Activated naive CD4-positive, alpha-beta T cell treated with anti-CD3 and anti-CD28 coated beads, Interleukin-2, amount 50 U/mL, for 72 hours (primary cell): ENCODE results near the gene ATP5ME. TPM values are rescaled to one million over a fixed set of nuclear protein-coding genes. Genes with fewer than 3 reads are reported as not detected.
A peak's percentile ranks its signal among the peaks of the same experiment; 100 is the strongest.

Source experiments
- ATAC-seq, 2 donors: fragments of 150-1000 bp; cut with Tn5 transposase; 2 replicates each; pipeline ENCODE4 v1.10.0; 2021; ENCODE audit warnings: mild to moderate bottlenecking in 2 of 2, moderate library complexity in 2 of 2
- DNase-seq, 2 donors: peaks; one replicate each; pipeline ENCODE4 v3.0.0; 2021 to 2022; ENCODE audit warnings: low spot score in 2 of 2
- H3K27ac Mint-ChIP-seq, 2 donors: one replicate each; pipeline ENCODE4 v1.8.0; 2022; ENCODE audit warnings: mild to moderate bottlenecking in 2 of 2, mixed read lengths in 2 of 2
- H3K36me3 Mint-ChIP-seq, 2 donors: one replicate each; pipeline ENCODE4 v1.8.0; 2022; ENCODE audit warnings: mixed read lengths in 2 of 2
- H3K9me3 Mint-ChIP-seq, 2 donors: one replicate each; pipeline ENCODE4 v1.8.0; 2022; ENCODE audit warnings: mixed read lengths in 2 of 2
- total RNA-seq, 2 donors: library from RNA; stranded (reverse); gene quantifications; one replicate each; pipeline ENCODE4 v1.2.3, GENCODE V29; 2022

Gene ATP5ME
- 100 to 1,000 TPM; 131 to 221 TPM for total RNA-seq

GRCh38 chr4:674172-675035 lies at the start of gene ATP5ME, which contains the start of gene MYL5:
TSS of gene ATP5ME (minus strand) at chr4:674276. CDS start at chr4:674247, 29 bp downstream.
TSS of gene MYL5 (plus strand) at chr4:674542. CDS start at chr4:678027, 3,485 bp downstream.
- Mint-ChIP-seq H3K36me3 (peaks cover 16 to 21% of the 10 kb centered on the region in 2 donors), H3K9me3 (no peaks in the 10 kb centered on the region), H3K27ac (peak within 1 kb of the TSS; percentile 90 to 94)
- ATAC-seq (peak; percentile 96), DNase-seq (peak; percentile 97 to 99)

- ATAC-seq (no peak), DNase-seq (no peak)
- H3K9me3 Mint-ChIP-seq, result no peaks in the 10 kb centered on the region
- H3K27ac Mint-ChIP-seq, result peak overlapping the region; percentile 44 to 71
- peaks cover 0 to 38% of the 10 kb centered on the region in 2 donors for H3K36me3 Mint-ChIP-seq
Observed at GRCh38 chr4:722851-723360, 48.8 kb upstream of the ATP5ME start.

GRCh38 chr4:722169-722725 lies 48.2 kb upstream of the ATP5ME start:
- ATAC-seq (no peak), DNase-seq (no peak)
- no peaks in the 10 kb centered on the region for H3K9me3 Mint-ChIP-seq

GRCh38 chr4:721261-722168 lies 47.4 kb upstream of the ATP5ME start:
- peaks cover 0 to 38% of the 10 kb centered on the region in 2 donors for H3K36me3 Mint-ChIP-seq
- no peaks in the 10 kb centered on the region for H3K9me3 Mint-ChIP-seq
- ATAC-seq (no peak), DNase-seq (no peak)
- peak overlapping the region; percentile 36 to 50 for H3K27ac Mint-ChIP-seq

More at GRCh38 chr4:722169-722725, 48.2 kb upstream of the ATP5ME start:
- Mint-ChIP-seq H3K36me3 (peaks cover 0 to 38% of the 10 kb centered on the region in 2 donors), H3K27ac (no peak overlapping the region)

- no peaks in the 10 kb centered on the region for H3K9me3 Mint-ChIP-seq
- peak overlapping the region in 1 of 2 donors; percentile 3 for H3K27ac Mint-ChIP-seq
- ATAC-seq (no peak), DNase-seq (no peak)
- H3K36me3 Mint-ChIP-seq, result peaks cover 0 to 38% of the 10 kb centered on the region in 2 donors
Observed at GRCh38 chr4:720111-720860, 46.2 kb upstream of the ATP5ME start.

GRCh38 chr4:718460-718859 lies 44.4 kb upstream of the ATP5ME start:
- peaks cover 0 to 33% of the 10 kb centered on the region in 2 donors for H3K36me3 Mint-ChIP-seq
- DNase-seq, result no peak
- no peaks in the 10 kb centered on the region for H3K9me3 Mint-ChIP-seq
- ATAC-seq, result no peak
- peak overlapping the region in 1 of 2 donors; percentile 9 for H3K27ac Mint-ChIP-seq

- Mint-ChIP-seq H3K27ac (peak overlapping the region in 1 of 2 donors; percentile 9), H3K9me3 (no peaks in the 10 kb centered on the region), H3K36me3 (peaks cover 0 to 27% of the 10 kb centered on the region in 2 donors)
- ATAC-seq, result no peak
- DNase-seq, result no peak
Observed at GRCh38 chr4:717601-718320, 43.7 kb upstream of the ATP5ME start.

- ATAC-seq (no peak), DNase-seq (no peak)
- peaks cover 0 to under 1% of the 10 kb centered on the region in 2 donors for H3K36me3 Mint-ChIP-seq
- no peaks in the 10 kb centered on the region for H3K9me3 Mint-ChIP-seq
- H3K27ac Mint-ChIP-seq, result peak overlapping the region in 1 of 2 donors; percentile 55
Observed at GRCh38 chr4:714087-714486, 40.0 kb upstream of the ATP5ME start.

GRCh38 chr4:712916-713632 lies 39.0 kb upstream of the ATP5ME start:
- no peaks in the 10 kb centered on the region for H3K9me3 Mint-ChIP-seq
- DNase-seq (no peak), ATAC-seq (no peak)
- no peaks in the 10 kb centered on the region for H3K36me3 Mint-ChIP-seq
- no peak overlapping the region for H3K27ac Mint-ChIP-seq

- Mint-ChIP-seq H3K36me3 (no peaks in the 10 kb centered on the region), H3K9me3 (no peaks in the 10 kb centered on the region), H3K27ac (no peak overlapping the region)
- no peak for ATAC-seq
- DNase-seq, result no peak
Observed at GRCh38 chr4:712093-712492, 38.0 kb upstream of the ATP5ME start.

- ATAC-seq, result no peak
- Mint-ChIP-seq H3K9me3 (no peaks in the 10 kb centered on the region), H3K36me3 (no peaks in the 10 kb centered on the region), H3K27ac (no peak overlapping the region)
- no peak for DNase-seq
Observed at GRCh38 chr4:710916-711315, 36.8 kb upstream of the ATP5ME start.

GRCh38 chr4:710116-710515 lies 36.0 kb upstream of the ATP5ME start:
- Mint-ChIP-seq H3K9me3 (no peaks in the 10 kb centered on the region), H3K36me3 (no peaks in the 10 kb centered on the region), H3K27ac (no peak overlapping the region)
- ATAC-seq (no peak), DNase-seq (no peak)

- Mint-ChIP-seq H3K36me3 (no peaks in the 10 kb centered on the region), H3K27ac (no peak overlapping the region), H3K9me3 (no peaks in the 10 kb centered on the region)
- no peak for ATAC-seq
- DNase-seq, result no peak
Observed at GRCh38 chr4:709348-709747, 35.3 kb upstream of the ATP5ME start.

GRCh38 chr4:708631-708933 lies 34.5 kb upstream of the ATP5ME start:
- ATAC-seq (no peak), DNase-seq (no peak)
- H3K9me3 Mint-ChIP-seq, result no peaks in the 10 kb centered on the region
- no peaks in the 10 kb centered on the region for H3K36me3 Mint-ChIP-seq
- peak overlapping the region in 1 of 2 donors; percentile 72 for H3K27ac Mint-ChIP-seq
